NCI-H2227 (cell line): Measurements from ENCODE around the gene KLHL17.
"Not testable (repeated sequence)": the region's sequence is repeated elsewhere in the genome, so short reads cannot be mapped to it uniquely, and the experiment has no call there.

Experiments
- DNase-seq: peaks from one replicate; lab custom pipeline; 2025; ENCODE audit not compliant: unreplicated experiment; lab: John Stamatoyannopoulos, UW

KLHL17 gene

DNA sequence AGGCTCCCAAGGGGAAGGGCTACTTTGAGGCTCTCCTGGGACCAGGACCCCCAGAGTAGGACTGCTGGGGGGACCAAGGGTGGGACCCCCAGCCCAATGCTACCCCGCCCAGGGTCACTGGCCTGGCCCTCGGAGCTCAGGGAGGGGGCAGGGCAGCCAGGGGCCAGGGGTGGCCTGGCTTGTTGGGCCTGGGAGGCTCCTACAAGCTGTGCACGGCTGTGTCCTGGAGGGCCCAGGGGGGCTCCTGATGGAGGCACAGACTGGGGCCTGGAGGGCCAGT is 37.3 kb downstream of the KLHL17 start:
- DNase-seq: no peak

DNA sequence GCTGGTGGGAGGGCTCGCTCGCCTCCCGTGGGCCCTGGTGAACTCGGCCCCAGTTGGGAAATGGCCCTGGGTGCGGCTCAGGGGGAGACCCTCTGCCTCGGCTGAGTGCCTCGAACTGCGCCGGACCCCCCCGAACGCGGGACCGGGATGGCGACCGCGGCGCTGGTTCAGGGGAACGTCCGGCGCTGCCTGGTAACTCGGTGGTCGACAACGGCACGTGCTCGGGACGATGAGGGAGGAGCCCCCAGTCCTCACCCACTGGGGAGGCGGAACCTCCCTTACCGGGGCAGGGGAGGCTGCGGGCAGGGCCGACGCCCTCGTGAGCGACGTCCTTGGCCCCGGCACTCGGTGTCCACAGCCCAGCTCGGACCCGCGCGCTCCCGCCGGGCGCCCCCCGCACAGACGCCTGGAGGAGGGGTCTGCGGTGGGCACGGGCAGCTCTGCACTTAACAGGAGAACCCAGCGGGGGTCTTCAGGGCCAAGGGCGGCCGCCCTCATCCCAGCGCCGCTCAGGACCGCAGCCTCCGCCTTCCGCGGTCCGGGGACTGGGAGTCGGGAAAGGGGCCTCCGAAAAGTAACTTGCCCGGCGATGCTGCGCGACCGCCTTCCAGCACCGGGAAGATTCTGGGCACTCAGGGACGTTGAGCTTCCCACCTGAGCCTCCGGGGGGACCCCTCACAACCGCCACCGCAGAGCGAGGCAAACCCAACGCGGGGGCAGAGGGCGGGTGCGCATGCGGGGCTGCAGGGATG is 37.8 kb downstream of the KLHL17 start:
- DNase-seq: peak; percentile 75

DNA sequence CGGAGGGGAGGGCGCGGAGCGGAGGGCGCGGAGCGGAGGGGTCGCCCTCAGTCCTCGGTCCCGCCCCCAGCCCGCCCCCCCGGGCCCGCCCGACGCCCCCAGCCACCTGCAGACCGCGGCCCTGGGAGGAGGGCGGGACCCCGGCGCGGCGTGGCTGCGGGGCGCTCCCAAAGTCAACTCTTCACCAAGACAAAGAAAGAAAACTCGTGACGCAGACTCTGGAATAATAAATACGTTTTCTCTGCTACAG is 38.3 kb downstream of the KLHL17 start:
- no peak for DNase-seq

DNA sequence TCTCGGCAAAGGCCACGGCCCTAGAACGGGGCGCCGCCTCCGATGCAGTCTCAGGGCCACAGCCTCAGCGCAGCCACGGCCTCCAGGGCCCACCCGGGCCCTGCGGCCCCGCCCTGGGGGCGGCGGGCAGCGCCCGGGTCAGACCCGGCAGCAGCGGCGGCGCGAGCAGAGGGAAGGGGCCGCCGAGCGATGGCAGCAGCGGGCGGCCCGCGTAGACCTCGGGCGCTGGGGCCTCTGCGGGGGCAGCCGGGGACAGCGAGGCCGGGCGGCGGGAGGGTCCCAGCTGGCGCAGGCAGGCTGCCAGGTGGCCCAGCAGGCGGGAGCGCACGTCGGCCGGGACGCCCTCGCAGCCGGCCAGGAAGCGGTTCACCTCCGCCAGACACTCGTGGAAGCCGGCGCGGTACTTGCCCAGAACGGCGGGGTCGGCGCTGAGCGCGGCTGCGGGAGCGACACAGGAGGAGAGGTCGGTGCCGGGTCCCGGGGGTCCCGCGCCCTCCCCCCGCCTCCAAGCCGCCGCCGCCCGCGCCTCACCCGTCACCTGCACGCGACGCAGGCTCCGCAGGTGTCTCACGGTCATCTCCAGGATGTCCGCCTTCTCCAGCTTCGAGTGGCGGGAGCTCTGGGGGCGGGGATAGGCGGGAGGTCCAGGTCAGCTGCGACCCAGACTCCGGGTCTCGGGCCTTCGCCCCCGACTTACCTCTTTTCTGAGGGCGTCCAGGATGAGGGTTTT is 38.8 kb downstream of the KLHL17 start:
- peak; percentile 75 for DNase-seq

DNA sequence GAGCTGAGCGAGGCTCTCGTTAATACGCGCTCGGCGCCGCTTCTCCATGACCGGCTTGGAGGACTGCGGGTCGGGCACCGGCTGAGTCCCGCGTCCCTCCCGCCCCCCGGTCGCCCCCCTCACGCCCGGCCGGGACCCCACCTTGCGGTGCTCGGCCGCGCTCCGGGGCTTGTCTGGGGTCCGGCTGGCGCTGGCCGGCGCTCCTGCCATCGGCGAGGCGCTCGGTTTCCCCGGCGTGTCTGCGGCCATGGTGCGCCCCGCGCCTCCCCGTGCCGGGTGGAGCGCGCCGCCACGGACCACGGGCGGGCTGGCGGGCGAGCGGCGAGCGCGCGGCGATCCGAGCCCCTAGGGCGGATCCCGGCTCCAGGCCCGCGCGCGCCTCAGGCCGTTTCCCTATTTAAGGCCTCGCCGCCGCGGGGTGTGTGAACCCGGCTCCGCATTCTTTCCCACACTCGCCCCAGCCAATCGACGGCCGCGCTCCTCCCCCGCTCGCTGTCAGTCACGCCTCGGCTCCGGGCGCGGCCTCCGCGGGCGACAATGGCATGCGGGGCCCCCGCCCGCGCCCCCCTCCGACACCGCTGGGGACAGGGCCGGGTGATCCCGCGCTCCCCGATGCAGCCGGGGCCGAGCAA is 39.5 kb downstream of the KLHL17 start, which contains the start of gene HES4:
TSS of gene HES4 (minus strand) at position 373 of the 632 bp plus-strand sequence. CDS start at position 249, 124 bp downstream.
- DNase-seq: peak; percentile 95

DNA sequence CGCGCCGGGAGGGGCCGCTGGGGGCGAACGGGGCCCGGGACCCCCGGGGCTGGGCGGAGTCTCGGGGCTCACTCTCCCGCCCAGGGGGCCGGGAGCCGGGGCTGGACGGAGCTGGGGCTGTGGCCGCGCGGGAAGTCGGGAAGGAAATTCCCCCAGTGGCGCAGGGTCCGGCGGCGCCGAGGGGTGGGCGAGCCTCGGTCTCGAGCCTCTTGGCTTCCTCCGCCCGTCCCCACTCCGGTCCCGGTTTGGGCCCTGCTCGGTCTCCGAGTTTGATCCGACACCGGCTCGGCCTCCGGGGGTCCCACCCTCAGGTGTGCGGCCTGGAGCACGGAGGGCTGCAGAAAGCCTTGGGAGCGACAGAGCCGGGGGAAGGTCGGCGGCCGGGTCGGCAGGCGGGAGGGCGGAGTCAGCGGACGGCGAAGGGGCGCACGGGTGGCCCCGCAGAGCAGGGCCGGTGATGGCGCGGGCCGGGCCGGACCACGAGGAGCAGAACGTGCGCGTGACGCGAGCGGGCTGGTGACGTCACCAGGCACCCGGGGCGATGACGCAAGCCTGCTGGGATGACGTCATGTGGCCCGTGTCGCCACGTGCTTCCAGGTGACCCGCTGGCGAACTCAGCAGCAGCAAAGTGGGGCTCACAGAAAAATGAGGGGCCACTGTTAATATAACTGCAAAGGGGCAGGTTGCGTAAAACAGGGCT is 40.1 kb downstream of the KLHL17 start:
- peak; percentile 95 for DNase-seq

DNA sequence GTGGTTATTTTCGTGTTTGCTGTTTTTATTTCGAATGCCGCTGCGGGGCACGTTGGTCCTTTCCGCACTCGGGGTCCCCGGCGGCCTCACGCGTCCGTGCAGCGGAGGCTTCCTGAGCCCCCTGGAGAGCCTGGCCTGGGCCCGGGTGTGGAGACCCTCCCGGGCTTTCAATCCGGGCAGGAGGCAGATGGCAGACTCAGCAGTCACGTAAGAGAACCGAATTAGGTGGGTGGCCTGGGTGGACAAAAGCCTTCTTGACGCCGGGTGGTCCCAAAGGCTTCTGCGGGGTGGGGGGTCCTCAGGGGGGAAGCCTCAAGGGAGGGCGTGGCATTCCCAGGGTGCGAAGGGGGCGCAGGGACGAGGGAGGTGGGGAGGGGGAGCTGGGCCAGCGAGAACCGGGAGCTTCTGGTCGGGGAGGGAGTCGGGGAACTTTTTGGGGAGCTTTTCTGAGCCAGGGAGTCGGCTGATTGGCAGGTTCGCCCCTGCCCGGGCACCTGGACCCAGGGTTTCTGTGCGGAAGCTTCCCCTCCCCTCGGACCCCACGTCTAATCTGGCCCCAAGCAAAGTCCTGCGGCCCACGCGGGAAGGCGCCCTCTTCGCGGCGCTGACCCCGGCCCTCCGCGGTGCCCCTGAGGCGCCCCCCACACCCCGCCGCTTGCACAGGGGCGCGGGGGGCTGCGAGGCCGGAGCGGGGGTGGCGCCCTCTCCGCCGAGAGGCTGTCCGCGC is 40.8 kb downstream of the KLHL17 start:
- no peak for DNase-seq

DNA sequence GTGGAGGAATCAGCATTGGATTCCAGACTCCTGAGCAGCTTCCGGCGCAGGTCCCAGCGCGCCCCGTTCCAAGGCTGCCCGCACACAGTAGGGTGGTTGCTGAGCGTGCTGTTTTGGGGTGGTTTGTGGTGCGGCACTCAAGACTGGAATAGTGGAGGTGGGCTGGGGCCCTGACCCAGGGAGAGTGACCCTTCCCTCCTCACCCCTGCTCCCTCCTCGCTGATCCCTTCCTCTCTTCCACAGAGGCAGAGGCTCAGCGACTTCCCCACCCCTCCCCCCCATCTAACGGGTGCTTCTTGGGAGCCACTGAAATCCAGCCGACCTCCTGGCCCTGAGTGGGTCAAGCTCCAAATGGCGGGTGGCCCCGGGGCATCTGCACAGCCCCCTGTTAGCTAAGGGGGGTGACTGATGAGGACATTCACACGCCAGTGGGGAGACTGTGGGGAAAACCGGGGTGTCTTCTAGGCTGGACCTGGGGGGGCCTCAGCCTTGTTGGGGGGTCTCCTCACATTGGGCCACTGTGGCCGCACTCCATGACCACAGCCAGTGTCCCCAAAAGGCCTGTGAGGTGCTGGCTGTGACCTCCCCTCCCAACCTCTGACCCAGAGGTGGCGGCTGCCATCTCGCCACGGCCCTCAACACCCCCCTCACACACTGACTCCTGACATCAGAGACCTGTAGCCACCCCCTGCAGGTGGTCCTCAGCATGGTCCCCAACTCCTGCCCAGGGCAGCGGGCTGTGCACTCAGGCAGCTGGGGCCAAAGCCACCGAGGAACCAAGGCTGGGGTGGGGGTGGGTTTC is 43.4 kb downstream of the KLHL17 start:
- DNase-seq: no peak

DNA sequence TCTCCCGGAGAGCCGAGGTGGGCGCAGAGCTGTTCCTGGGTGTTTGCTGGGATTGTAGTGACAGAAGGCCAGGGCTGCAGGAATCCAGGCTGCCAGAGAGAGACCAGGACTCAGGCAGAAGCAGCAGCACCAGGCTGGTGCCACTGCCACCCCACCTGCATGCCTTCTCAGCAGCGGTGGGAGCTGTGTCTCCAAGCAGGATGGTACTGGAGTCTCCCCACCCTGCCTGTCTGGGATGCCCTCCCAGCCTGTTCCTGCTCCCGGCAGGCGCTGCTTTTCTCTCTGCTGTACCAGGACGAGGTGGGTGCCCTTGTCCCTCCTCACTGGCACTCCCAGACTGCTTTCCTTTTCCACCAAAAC is 44.0 kb downstream of the KLHL17 start:
- DNase-seq: no peak

DNA sequence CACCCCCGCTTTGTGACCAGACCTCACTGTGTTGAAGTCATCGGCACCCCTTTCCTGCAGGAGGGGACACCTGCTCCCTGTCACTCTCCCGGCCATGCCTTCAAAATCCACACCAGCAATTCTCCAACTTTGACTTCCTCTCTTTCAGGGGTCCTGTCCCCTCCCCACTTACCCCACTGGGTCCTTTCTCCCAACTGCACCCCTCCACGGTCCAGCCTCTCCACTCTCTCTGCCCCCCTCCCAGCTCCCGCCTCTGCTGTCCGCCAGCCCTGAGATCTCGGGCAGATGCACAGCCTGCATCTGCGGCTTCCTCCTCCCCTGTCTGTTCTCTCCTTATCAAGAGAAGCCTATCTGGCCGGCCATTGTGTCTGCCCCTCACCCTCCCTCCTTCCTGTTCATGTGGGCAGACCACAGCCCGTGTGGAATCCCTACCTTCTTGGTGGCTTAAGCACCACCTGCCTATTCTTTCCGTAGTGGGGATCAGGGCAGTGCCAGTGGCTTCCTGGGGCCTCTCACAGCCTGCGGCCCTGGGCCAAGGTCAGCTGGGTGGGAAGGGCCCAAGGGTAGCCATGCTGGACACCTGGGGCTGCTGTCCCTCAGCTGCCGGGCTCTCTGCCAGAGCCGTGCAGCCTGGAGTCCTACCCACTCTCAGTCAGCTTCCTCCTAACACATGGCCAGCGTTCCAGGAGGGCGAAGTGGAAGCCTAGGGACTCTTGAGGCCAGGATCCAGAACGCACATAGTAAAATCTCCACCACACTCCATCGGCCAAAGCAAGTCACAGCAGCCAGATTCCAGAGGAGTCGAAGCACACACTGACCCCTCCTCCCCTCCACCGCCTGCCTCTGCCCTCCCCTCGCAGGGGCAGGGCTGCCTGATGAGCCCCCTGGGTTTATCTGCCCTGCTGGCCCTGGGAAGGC is 44.7 kb downstream of the KLHL17 start:
- peak; percentile 34 for DNase-seq

DNA sequence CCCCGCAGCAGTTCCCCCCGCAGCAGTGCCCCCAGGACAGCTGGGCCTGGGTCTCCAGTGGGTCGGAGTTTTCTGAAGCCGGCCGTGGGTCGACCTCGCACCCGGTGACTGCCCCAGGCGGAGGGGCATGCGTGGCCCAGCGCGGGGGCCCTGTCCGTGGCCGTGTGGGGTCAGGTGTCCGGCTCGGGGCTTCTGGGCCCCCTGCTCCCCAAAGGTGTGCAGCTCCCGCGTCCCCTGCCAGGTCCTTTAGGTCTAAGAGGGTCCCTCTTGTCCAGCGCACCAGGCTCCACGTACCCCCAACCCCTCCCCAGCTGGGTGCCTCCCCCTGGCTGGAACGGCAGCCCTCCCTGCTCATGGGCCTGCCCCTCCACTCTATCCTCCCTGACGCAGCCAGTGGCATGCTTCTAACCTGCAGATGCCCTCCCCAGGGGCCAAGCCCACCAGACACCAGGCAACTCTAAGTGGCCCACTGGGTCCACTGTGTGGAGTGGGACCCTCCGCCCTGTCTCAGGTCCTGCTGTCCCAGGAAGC is 45.5 kb downstream of the KLHL17 start:
- DNase-seq: no peak

DNA sequence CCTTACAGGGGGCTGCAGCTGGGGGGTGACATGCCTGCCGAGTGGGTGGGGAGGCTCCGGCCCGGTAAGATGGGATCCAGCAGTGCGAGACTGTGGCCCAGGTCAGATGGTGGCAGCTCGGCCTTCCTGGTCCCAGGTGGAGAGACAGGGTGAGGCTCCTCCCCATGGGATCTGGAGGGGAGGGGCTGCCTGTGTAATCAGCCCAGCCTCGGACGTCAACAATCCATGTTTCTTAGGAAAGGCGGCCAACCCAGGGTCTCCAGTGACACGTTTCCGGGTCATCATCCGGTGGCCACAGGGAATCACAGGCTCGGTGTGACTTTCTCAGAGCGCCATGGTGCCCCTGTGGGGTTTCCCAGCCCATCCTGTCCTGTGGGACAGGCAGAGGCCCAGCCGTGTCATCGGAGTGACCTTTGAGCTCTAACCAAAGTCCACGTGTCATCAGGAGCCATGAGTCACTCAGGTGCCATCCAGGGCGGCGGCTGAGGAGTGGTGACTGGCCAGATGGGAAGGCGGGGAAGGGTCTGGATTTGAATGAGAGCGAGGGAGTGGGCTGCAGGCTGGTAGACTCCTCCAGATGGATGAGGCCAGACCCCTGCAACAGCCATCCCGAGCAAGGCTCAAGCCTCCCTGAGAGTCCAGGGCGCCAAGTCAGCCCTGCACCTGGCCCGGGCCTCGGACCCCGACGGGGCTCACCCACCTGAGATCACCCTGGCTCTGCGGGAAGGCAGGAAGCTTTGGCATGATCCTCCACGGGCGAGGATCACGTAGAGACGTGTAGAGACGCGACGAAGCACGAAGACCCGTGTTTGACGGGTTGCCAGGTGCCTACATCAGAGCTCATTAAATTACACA is 46.1 kb downstream of the KLHL17 start:
- no peak for DNase-seq

DNA sequence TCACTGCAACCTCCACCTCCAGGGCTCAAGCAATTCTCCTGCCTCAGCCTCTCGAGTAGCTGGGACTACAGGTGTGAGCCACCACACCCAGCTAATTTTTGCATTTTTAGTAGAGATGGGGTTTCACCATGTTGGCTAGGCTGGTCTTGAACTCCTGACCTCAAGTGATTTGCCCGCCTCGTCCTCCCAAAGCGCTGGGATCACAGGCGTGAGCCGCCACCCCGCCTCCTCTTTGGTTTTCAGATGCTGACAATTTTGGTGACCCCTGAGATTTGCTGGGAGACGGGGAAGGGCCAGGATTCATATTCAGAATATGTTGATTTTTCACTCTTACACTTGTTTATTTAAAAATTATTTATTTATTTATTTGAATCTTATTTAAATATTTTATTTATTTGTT is 49.7 kb downstream of the KLHL17 start:
- DNase-seq: not testable (repeated sequence)

DNA sequence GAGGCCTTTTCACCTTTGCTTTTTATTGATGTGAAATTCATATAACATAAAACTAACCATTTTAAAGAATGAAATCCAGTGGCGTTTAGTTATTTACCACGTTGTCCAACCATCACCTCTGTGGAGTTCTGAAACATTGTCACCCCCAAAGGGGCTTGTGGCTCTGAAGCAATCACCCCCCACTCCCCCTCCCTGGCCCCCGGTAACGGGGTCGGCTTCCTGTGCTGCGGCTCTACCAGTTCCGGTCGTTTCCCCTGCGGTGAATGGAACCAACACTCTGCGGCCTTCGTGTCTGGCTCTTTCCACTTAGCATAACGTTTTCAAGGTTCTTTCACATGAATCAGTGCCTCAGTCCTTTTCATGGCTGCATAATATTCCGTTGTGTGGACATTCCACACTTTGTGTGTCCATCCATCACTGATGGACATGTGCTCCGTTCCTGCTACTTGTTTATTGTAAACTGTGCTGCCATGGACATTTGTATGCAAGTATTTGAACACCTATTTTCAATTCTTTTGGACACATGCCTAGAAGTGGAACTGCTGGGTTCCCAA is 51.1 kb downstream of the KLHL17 start:
- no peak for DNase-seq

DNA sequence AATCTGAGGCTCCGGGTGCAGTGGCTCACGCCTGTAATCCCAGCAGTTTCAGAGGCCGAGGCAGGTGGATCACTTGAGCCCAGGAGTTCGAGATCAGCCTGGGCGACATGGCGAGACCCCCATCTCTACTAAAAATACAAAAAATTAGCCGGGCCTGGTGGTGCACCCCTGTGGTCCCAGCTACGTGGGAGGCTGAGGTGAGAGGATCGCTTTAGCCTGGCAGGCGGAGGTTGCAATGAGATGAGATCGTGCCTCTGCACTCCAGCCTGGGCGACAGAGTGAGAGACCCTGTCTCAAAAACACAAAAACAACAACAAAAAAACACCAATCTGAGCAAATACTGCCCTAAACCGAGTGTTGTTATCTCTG is 52.3 kb downstream of the KLHL17 start:
- DNase-seq: not testable (repeated sequence)

DNA sequence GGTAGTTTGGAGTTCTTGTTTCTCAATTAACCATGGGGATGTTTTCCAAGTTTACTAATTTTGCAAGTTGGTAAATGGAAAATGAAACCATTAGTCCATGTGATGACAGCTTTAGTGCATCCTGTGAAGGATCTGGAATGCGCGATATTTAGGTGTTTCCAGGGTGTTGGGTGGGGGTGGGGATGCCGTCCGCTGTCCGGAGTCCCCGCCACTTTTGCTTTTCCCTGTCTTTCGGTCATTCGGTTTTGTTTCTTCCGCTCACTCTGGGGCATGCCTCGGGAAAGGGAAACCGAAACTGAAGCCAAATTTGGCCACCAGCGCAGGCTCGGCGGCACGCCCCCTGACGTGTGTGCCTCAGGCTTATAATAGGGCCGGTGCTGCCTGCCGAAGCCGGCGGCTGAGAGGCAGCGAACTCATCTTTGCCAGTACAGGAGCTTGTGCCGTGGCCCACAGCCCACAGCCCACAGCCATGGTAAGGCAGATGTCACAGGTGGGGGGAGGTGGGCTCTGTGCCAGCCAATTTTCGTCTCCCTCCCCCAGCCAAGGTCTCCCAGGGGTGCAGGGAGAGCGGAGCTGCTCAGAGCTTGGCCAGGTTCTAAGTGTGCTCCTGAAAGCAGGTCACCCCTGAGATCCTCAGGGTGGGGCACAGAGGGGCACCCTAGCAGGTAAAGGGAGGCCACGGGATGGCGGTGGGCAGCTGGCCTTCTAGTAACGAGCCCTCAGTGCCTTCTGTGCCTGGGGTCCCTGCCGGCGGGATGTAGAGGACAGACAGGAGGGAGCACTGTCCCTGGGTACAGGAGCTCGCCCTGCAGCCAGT is 52.9 kb downstream of the KLHL17 start, which contains the start of gene ISG15:
TSS of gene ISG15 (plus strand) at position 393 of the 817 bp plus-strand sequence. CDS start at position 470, 77 bp downstream.
- peak; percentile 91 for DNase-seq
